OCI-LY3 (cell line): Measurements from ENCODE around the gene NFIL3.

Experiments
- EZH2phosphoT487 ChIP-seq: fragments of 200-600 bp; shearing (Covaris generic); IDR thresholded peaks from 2 replicates; pipeline ENCODE4 v1.6.1; 2018; ENCODE audit warnings: antibody characterized with exemption, mixed run types, low read depth
- TF ChIP-seq, protein P1 (sequence below): fragments of 200-600, 300-600 bp; sonication (generic); IDR thresholded peaks from 2 replicates; pipeline ENCODE4 v1.5.1; 2014; ENCODE audit warnings: antibody characterized with exemption, low read length, low read depth

DNA sequence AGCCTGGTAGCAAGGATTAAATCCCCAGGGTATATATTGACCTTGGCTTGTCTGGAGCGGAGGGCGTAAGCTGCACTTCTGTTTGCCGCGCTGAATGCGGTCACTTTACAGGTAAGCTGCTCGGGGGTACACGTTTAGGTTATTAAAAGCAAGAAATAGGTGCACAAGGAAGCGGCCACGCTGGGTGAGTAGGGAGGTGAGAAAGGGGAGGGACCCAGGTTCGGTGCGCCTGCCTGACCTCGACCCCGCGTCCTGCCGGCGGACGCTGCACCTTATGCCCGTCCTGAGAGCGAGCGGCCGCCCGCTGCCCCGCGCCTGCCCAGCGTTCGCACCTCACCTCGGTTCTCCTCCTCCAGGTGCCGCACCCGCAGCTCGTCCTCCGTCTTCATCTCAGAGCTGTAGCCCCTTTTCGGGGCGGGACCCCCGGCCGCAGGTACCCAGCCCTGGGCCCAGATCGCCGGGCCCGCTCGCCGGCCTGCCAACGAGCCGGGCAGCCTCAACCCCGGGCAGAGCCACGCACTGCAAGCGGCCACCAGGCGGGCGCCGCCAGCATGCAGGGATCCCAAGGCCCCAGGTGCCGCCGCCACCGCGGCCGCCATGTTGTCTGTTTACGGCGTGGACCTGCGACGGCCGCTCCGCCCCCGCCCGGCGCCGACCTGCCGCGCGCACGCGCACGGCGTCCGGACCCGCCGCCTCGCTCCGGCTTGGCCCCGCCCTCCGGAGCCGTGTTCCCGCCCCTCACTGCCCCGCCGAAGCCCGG, 62.2 kb downstream of the NFIL3 start, which contains the start of gene AUH:
- TF ChIP-seq, protein P1, sequence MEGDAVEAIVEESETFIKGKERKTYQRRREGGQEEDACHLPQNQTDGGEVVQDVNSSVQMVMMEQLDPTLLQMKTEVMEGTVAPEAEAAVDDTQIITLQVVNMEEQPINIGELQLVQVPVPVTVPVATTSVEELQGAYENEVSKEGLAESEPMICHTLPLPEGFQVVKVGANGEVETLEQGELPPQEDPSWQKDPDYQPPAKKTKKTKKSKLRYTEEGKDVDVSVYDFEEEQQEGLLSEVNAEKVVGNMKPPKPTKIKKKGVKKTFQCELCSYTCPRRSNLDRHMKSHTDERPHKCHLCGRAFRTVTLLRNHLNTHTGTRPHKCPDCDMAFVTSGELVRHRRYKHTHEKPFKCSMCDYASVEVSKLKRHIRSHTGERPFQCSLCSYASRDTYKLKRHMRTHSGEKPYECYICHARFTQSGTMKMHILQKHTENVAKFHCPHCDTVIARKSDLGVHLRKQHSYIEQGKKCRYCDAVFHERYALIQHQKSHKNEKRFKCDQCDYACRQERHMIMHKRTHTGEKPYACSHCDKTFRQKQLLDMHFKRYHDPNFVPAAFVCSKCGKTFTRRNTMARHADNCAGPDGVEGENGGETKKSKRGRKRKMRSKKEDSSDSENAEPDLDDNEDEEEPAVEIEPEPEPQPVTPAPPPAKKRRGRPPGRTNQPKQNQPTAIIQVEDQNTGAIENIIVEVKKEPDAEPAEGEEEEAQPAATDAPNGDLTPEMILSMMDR, result no peak
- TF ChIP-seq EZH2phosphoT487, result no peak
